Stimulated activated CD8-positive, alpha-beta memory T cell treated with anti-CD3 and anti-CD28 coated beads, Interleukin-2, amount 100 ng/mL, for 1 hour (primary cell): Measurements from ENCODE around the gene RAB3IP.
"Not testable (repeated sequence)": the region's sequence is repeated elsewhere in the genome, so short reads cannot be mapped to it uniquely, and the experiment has no call there.

ENCODE experiments used
- DNase-seq, 2 donors: peaks; one replicate each; pipeline ENCODE4 v3.0.0-alpha.2; 2020; ENCODE audit warnings: low read depth in 2 of 2

RAB3IP gene

DNA sequence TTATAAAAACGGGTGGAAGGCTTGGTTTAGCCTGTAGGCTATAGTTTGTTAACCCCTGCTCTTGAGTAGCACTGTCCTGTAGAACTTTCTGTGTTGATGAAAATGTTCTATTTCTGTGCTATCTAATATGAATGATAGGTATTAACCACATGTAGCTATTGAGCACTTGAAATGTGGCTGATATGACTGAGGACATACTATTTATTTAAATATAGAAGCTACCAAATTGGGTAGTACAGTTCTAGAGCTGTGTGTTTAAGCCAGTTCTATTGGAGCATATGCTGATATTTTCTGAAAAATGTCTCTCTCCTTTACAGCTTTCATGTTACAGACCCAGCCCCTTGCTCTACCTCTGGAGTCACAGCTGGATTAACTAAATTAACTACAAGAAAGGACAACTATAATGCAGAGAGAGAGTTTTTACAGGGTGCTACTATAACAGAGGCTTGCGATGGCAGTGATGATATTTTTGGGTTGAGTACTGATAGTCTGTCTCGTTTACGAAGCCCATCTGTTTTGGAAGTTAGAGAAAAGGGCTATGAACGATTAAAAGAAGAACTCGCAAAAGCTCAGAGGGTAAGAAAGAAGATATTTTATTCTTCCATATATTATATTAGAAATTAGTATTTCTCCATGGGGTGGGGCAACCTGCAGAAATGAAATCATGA lies 17.6 kb downstream of the RAB3IP start:
- no peak for DNase-seq

DNA sequence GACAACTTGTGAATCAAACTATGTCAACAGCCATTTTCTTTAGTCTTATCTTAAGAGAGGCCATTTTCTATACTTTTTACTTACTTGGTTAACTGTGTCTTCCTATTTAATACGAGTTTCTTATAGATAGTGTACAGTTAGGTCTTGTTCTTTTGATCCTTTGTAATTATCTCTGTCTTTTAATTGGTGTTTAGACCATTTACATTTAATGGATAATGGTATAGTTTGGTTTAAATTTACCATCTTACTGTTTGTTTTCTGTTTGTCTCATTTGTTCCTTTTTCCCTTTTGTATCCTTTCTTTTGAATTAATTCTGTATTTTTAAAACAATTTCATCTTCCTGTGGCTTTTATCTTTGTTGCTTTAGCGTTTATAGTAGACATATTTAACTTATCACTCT lies 19.4 kb downstream of the RAB3IP start:
- DNase-seq, result no peak

DNA sequence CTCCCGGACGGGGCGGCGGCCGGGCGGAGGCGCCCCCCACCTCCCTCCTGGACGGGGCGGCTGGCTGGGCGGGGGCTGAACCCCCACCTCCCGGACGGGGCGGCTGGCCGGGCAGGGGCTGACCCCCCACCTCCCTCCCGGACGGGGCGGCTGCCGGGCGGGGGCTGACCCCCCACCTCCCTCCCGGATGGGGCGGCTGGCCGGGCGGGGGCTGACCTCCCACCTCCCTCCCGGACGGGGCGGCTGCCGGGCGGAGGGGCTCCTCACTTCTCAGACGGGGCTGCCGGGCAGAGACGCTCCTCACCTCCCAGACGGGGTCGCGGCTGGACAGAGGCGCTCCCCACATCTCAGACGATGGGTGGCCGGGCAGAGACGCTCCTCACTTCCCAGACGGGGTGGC lies 20.9 kb downstream of the RAB3IP start:
- not testable (repeated sequence) for DNase-seq

DNA sequence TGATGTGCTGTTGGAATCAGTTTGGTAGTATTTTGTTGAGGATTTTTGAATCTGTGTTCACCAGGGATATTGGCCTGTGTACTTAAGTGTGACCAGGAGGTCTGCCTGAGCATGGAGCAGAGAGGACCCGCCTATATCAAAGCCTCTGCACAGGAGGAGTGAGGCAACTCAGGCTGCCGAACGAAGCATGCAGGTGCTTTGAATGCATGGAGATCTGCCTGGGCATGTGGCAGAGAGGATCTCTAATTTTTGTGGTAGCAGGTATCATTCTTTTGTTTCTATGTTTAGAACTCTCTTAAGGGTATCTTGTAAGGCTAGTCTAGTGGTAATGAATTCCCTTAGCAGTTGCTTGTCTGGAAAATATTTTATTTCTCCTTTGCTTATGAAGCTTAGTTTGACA lies 26.9 kb downstream of the RAB3IP start:
- no peak for DNase-seq

DNA sequence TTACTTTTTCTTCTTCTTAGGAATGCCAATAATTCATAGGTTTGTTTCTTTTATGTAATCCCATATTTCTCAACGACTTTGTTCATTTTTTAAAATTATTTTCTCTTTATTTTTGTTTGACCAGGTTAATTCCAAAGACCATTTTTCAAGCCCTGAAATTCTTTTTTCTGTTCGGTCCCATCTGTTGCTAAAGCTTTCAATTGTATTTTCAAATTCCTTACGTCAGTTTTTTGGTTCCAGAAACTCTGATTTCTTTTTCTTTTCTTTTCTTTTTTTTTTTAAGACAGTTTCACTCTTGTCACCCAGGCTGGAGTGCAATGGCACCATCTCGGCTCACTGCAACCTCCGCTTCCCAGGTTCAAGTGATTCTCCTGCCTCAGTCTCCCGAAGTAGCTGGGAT lies 27.6 kb downstream of the RAB3IP start:
- DNase-seq, result no peak

DNA sequence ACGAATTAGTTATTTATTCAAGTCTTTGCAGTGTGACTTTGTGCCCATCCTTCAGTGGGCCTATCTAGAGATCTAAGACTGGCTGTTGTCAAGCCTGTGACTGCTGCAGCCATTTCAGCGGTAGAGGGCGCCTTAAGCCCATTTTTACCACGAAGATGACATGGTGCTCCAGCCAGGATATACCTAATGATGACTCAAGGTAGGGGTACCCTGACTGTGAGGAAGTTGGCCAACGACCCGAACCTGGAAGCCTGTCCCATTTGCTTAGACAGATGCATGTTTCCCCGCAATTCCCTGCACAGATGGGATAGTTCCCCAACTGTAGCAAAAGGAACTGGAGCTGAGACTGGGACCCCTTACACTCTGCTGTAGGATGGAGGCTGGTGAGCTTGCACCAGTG lies 41.3 kb downstream of the RAB3IP start:
- no peak for DNase-seq

DNA sequence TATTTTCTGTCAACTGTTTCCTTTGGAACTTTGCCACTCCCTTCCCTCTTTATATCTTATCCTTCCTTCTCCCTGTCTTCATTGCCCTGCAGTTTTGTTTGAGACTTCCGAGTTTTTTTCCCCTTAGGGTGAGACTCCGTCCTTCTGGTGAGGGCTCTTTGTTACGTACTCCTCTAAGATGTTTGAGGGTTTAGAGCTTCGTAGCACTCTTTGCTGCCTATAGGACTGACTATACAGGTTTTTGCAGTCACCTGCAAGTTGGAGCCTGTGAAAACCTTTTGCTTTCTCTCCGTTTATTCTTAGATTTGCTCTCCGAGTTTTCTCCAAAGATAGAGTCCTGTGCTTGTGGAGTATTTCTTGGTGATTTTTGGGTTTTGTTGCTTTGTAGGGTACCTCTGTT lies 44.7 kb downstream of the RAB3IP start:
- no peak for DNase-seq

DNA sequence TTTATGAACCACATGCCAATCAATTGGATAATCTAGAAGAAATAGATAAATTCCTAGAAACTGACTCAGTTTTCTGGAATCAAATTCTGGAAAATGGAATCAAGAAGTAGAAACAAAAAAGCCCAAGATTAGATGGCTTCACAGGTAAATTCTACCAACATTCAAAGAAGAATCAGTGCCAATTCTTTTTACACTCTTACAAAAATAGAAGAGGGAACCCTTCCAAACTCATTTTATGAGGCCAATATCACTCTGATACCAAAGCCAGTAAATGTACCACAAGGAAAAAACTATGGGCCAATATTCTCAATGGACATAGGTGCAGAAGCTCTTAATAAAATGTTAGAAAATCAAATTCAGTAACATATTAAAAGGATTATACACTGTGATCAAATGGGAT lies 50.7 kb downstream of the RAB3IP start:
- DNase-seq, result no peak

DNA sequence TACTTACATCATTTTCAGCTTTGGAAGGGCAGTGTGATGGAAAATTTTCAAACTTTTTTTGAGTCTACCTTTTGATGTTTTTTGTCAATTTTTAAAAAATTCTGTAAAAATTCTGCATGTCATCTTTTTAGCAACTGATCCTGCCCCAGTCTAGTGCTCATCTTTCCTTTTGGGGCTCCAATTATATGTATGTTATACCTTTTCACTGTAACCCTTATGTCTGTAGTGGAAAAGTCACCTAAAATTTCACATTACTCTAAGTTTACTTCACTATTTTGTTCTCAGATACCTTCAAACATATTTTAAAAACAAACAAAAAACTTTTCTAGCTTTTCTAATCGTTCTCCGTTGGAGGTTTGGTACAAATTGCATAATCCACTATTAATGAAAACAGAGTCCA lies 53.9 kb downstream of the RAB3IP start:
- no peak for DNase-seq

DNA sequence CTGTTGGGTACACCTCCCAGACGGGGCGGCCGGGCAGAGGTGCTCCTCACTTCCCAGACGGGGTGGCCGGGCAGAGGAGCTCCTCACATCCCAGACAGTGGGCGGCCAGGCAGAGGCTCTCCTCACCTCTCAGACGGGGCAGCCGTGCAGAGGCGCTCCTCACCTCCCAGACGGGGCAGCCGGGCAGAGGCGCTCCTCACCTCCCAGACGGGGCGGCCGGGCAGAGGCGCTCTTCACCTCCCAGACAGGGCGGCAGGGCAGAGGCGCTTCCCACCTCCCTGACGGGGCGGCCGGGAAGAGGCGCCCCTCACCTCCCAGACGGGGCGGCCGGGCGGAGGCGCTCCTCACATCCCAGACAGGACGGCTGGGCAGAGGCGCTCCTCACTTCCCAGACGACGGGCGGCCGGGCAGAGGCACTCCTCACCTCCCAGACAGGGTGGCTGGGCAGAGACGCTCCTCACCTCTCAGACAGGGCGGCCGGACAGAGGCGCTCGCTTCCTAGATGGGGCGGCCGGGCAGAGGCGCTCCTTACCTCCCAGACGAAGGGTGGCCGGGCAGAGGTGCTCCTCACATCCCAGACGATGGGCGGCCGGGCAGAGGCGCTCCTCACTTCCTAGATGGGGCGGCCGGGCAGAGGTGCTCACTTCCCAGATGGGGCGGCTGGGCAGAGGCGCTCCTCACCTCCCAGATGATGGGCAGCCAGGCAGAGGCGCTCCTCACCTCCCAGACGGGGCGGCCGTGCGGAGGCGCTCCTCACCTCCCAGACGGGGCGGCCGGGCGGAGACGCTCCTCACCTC lies 68.6 kb downstream of the RAB3IP start:
- DNase-seq, result not testable (repeated sequence)

DNA sequence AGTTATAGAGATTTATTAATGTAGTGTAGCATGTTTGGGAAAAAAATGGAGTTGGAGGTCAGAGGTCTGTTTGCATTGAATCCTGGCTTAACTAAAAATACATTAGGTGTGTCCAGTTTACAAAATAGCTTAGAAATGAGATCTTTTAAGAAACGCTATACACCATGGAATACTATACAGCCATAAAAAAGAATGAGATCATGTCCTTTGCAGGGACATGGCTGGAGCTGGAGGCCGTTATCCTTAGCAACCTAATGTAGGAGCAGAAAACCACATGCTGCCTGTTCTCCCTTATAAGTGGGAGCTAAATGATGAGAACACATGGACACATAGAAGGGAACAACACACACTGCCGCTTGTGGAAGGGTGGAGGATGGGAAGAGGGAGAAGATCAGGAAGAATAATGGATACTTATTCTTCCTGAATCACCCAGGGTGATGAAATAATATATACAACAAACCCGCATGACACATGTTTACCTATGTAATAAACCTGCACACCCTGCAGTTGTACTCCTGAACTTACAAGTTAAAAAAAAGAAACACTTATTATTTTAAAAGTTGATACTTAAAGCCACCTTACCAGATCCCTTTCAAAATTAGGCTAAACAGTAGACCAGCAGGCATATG lies 72.3 kb downstream of the RAB3IP start:
- DNase-seq, result no peak

DNA sequence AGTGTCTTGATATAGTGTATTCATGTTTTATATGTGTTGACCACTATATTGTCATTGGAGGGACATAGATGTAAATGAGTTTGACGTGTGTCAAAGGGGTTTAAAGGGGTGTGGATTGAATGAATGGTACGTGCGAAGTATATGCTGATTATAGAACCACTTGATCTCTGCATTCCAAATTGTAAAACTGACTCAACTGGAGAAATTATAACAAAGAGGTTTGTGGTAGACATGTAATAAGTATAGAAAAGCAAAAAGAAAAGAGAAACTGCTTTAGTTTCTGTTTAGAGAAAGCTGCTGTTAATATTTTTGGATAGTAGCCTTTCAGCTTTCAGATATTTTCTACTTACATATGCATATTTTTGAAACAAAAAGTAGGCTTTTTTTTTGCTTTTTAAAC lies 77.4 kb downstream of the RAB3IP start:
- DNase-seq, result no peak

DNA sequence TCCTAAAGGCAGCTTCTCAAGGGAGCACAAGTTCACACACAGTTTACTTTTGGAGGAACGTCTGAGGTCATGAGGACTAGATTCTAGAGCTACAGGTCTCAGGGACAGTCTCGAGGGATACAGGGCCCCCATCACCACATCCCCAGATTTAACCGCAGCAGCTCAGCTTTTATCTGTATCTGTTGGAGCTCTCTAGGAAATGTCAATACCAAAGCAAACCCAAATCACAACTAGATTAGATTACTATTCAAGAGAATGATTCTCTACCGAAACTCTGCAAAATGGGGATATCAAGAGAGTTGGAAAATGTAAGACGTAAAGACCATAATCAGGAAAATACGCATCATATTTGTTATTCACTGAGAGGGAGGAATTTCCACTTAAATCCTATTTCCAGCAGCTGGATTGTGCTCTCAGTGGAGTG lies 82.4 kb downstream of the RAB3IP start:
- no peak for DNase-seq

DNA sequence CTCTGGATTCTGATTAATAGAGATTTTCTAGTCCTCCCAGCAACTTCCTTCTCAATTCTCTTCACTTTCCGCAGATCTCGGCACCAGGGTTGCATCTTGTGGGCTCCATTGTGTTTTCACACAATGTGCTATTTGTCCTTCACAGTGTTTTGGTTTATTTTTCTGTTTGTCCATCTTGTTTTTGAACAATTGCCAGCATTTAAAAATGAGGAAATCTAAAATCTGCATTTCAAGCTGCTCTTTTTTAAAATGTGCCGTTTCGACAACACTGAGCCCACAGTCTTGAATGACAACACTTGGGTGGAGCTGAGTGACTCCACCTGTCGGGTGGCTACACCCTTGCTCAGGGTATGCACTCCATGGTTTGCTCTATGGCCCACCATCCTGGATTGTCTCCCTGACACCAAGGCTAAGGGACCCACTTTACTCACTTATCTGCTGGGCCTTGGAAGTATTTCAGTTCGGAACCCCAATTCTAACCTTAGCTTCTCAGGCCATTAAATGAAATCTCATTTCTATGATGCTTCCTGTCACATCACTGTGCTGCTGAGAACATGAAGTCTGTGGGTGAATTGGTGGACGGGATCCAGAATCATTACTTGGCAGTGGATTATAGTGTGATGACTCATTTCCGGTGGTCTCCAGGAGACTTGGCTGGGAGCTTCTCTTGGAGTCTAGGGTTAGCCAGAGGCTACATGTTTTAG lies 82.9 kb downstream of the RAB3IP start:
- DNase-seq, result no peak

DNA sequence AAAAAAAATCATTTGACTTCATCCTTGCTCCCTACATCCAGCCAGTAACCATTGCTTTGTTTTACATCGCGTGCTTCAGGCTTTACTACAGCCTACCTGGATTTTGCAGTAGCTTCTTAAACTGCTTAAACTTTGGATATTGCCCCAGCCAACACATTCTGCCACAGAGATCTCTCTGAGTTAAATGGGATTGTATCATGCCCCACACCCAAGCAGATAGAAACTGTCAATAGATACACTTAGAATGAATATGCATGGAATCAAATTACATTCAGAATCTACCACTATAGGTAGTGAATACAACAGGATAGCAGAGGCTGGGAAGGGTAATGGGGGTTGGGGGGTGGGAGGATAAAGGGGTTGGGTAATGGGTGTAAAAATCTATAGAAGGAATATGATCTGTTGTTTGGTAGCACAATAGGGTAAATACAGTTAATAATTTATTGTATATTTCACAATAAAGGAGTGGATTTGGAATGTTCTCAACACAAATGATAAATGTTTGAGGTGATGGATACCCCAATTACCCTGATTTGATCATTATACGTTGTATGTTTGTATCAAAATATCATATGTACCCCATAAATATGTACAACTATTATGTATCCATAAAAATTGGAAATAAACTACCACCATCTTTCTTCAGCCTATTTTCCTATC lies 83.7 kb downstream of the RAB3IP start:
- no peak for DNase-seq

DNA sequence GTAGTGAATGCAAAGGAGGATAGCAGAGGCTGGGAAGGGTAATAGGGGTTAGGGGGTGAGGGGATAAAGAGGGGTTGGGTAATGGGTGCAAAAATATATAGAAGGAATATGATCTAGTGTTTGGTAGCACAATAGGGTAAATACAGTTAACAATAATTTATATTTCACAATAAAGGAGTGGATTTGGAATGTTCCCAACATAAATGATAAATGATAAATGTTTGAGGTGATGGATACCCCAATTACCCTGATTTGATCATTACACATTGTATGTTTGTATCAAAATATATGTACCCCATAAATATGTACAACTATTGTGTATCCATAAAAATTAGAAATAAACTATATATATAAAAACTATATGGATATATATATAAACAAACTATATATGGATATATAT lies 85.4 kb downstream of the RAB3IP start:
- DNase-seq, result no peak

DNA sequence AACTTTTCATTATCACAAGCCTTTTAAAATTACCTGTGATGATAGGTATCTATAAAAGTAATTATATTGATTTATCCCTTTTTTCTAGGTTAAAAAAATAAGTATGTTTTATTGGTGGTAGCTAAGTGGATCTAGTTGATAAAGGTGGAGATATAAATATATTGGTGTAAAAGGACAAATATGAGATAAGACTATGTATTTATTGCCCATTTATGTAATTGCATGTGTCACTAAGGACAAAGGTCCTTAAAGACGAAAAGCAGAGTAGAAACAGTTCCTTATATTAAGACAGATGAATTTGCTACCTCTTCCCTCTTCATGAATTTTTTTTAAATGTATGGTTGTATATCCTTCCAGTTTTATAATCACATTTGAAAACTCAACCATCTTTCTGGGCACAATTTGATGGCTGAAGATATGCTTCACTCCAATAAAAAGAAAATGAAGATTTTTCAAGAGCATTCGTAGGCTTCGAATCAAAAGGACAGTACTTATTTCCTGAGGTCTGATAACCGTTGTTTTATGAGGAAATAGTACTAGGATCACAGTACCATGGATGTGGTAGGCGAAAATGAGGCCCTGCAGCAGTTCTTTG lies 86.4 kb downstream of the RAB3IP start, which contains the start of gene MYRFL:
Gene MYRFL (plus strand): TSS at position 262 of the 595 bp plus-strand sequence. CDS start 291 bp downstream, at position 553.
- no peak for DNase-seq

DNA sequence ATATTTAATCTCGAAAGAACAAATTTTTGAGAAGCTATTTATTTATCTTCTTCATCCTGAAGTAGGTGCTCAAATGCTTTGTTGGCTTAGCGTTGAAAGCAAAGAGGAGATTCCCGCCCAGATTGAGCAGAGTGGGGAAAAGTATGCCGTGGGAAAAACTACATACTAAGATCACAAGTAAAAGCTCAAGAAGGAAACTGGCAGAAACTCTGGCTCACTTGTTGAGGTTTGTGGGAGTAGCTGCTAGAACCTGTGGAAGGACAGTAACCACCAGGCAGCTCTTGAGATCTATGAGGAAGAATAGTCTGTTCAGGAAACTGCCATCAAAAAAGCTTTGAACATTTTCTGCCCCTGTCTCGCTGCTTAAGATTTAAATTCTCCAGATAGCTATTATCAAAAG lies 90.2 kb downstream of the RAB3IP start:
- DNase-seq, result no peak

DNA sequence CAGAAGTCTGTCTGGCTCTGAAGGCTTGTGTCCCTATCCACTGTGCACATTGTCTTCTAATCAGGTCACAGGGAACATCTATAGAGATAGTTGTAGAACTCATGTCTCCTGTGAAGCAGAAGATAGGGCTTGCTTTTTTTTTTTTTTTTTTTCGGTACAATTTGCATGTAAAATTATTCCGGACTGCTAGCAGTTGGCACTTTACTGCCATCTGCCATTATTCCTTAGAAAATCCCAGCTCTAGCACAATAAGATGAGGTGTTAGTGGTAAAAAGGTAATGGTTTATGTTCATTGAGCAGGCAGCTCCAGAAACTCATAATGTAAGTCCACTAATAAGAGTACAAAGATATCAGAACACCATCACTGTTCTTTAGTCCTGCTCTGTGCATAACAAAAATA lies 95.0 kb downstream of the RAB3IP start:
- DNase-seq, result no peak

DNA sequence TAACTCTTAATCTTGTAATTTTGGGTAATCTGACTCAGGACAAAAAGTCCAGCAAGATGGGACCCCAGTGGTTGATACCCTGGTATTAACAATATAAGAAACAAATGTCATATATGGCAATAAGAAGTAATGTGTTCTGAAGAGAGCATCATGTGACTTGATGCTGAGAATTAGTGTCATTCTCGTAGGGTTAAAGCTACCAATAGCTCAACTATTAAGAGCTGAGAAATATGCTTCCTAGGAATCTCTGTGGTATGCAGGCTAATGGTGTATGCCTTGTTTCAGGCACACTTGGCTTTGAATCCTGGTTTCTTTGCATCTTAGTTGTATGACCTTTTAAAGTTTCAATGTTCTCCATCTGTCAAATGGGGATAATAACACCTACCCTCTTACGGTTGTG lies 95.5 kb downstream of the RAB3IP start:
- no peak for DNase-seq

DNA sequence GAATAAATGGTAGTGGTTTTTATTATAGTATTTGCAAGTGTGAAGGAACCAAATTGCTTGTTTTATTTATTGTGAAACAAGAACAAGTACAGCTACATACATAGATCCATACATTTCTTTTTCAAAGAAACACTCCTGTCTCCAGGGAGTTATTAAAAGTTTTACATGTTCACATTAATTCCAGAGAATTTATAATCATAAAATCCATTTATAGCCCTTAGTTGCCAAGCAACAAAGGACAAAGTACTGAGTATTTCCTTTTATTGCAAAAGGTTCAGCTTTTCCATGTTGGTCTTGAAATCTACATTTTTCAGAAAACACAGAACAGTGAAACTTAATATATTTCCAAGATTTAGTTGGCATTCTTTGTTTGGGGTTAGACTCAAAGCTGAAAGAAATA lies 95.9 kb downstream of the RAB3IP start:
- DNase-seq, result no peak
